ENCODE results near the gene TMTC1.

DNA sequence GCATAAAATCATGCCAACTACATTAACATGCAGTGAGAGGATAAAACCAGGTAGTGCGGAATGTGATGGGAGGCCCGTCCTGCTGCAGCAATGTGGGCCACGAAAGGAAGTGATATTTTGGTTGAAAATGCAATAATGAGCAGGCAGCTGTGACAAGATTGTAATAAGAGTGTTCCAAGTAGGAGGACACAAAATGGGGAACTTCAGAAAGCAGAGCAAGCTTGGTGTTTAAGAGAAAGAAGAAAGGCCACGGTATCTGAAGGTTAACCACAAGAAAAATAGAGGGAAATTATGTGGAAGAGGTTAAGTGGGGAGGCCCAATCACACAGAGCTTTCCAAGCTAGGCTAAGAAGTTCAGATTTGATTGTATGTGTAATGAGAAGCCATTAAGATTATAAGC lies 320.5 kb downstream of the TMTC1 start:
- TF ChIP-seq EP300 (IDR thresholded peaks at IDR 0.05; ENCODE audit: borderline replicate concordance in 1 of 2, low read depth in 1 of 2, low read length in 1 of 2) (no peak), TAF1 (IDR thresholded peaks at IDR 0.05; ENCODE audit: borderline replicate concordance, low read depth, low read length) (no peak), JUND (IDR thresholded peaks at IDR 0.05) (no peak), CHD2 (IDR thresholded peaks at IDR 0.05; ENCODE audit: low read length, partially characterized antibody) (no peak)
- TF ChIP-seq, protein P1, sequence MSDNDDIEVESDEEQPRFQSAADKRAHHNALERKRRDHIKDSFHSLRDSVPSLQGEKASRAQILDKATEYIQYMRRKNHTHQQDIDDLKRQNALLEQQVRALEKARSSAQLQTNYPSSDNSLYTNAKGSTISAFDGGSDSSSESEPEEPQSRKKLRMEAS (IDR thresholded peaks at IDR 0.05; ENCODE audit: low read depth) = no peak
- TF ChIP-seq, protein P2, sequence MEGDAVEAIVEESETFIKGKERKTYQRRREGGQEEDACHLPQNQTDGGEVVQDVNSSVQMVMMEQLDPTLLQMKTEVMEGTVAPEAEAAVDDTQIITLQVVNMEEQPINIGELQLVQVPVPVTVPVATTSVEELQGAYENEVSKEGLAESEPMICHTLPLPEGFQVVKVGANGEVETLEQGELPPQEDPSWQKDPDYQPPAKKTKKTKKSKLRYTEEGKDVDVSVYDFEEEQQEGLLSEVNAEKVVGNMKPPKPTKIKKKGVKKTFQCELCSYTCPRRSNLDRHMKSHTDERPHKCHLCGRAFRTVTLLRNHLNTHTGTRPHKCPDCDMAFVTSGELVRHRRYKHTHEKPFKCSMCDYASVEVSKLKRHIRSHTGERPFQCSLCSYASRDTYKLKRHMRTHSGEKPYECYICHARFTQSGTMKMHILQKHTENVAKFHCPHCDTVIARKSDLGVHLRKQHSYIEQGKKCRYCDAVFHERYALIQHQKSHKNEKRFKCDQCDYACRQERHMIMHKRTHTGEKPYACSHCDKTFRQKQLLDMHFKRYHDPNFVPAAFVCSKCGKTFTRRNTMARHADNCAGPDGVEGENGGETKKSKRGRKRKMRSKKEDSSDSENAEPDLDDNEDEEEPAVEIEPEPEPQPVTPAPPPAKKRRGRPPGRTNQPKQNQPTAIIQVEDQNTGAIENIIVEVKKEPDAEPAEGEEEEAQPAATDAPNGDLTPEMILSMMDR (IDR thresholded peaks at IDR 0.05) = no peak
